Suprapubic skin (tissue), 4 donors: ENCODE data around the gene SLC12A3. TPM values are rescaled to one million over a fixed set of nuclear protein-coding genes. Genes with fewer than 3 reads are reported as not detected.
"Not testable (repeated sequence)": the region's sequence is repeated elsewhere in the genome, so short reads cannot be mapped to it uniquely, and the experiment has no call there.

Experiments used
- DNase-seq, 2 donors: peaks; one replicate each; pipeline ENCODE4 v3.0.0-alpha.2; 2019; ENCODE audit warnings: low spot score in 2 of 2
- H3K27ac ChIP-seq: fragments of 200-600 bp; sonication (generic); one replicate; pipeline ENCODE4 v1.5.1; 2019
- H3K27me3 ChIP-seq: fragments of 200-600 bp; sonication (generic); one replicate; pipeline ENCODE4 v1.5.1; 2019
- H3K36me3 ChIP-seq: fragments of 200-600 bp; sonication (generic); one replicate; pipeline ENCODE4 v1.5.1; 2019
- H3K4me1 ChIP-seq: fragments of 200-600 bp; sonication (generic); one replicate; pipeline ENCODE4 v1.5.1; 2019
- H3K4me3 ChIP-seq: fragments of 200-600 bp; sonication (generic); one replicate; pipeline ENCODE4 v1.5.1; 2019; ENCODE audit warnings: mild to moderate bottlenecking
- H3K9me3 ChIP-seq: fragments of 200-600 bp; sonication (generic); one replicate; pipeline ENCODE4 v1.5.1; 2019
- CTCF ChIP-seq, 2 donors: fragments of 200-600 bp in 1 of 2; fragments of 450-650 bp in 1 of 2; sonication (generic) in 1 of 2; IDR thresholded peaks; one replicate each; pipeline ENCODE4 v1.5.1; 2016 to 2019; ENCODE audit warnings: antibody characterized with exemption in 2 of 2, mild to moderate bottlenecking in 1 of 2, moderate library complexity in 1 of 2
- EP300 ChIP-seq: sonication (generic); formaldehyde crosslinking; IDR thresholded peaks from one replicate; pipeline ENCODE4 v1.6.1; 2017; ENCODE audit warnings: antibody characterized with exemption
- POLR2A ChIP-seq, 2 donors: fragments of 450-650 bp; IDR thresholded peaks; one replicate each; pipeline ENCODE4 v1.6.1; 2017; ENCODE audit warnings: antibody characterized with exemption in 2 of 2, mild to moderate bottlenecking in 2 of 2, moderate library complexity in 2 of 2
- POLR2AphosphoS5 ChIP-seq, 3 donors: sonication (generic); formaldehyde crosslinking; IDR thresholded peaks; one replicate each; pipeline ENCODE4 v1.6.1; 2017; ENCODE audit warnings: antibody characterized with exemption in 3 of 3
- WGBS: methylation state at CpG from one replicate; pipeline ENCODE4 v1.1.5; 2018; 5-methylcytosine and 5-hydroxymethylcytosine counted together
- total RNA-seq, 4 donors: library from RNA; depleted of rRNA; stranded (reverse); fragments of >200 nt; gene quantifications; one replicate each; pipeline ENCODE4 v1.1.0, GENCODE V29; 2016

SLC12A3 gene
- total RNA-seq, 4 donors from 2014 or later: 0.13 TPM; not detected in 3

GRCh38 chr16:56880685-56881084 lies 15.7 kb downstream of the SLC12A3 start:
- Histone ChIP-seq H3K27me3 (no peaks in the 10 kb centered on the region), H3K4me1 (peaks cover 7% of the 10 kb centered on the region), H3K4me3 (no peak overlapping the region), H3K27ac (no peak overlapping the region), H3K36me3 (no peaks in the 10 kb centered on the region), H3K9me3 (no peaks in the 10 kb centered on the region)
- DNase-seq: no peak
- 81% methylated on average over 3 of the region's 4 CpGs for WGBS
- no peak for TF ChIP-seq POLR2AphosphoS5 (IDR thresholded peaks at IDR 0.05)

- no peaks in the 10 kb centered on the region for H3K27me3 ChIP-seq
- H3K27ac ChIP-seq: no peak overlapping the region
- DNase-seq: no peak
- no peak overlapping the region for H3K4me3 ChIP-seq
- H3K36me3 ChIP-seq: no peaks in the 10 kb centered on the region
- no peaks in the 10 kb centered on the region for H3K9me3 ChIP-seq
- TF ChIP-seq POLR2AphosphoS5 (IDR thresholded peaks at IDR 0.05): no peak
- TF ChIP-seq EP300: no peak
- no peak for TF ChIP-seq POLR2A (IDR thresholded peaks at IDR 0.05)
- TF ChIP-seq CTCF (IDR thresholded peaks at IDR 0.05): no peak
- WGBS: 85% methylated on average over 8 of the region's 8 CpGs
- H3K4me1 ChIP-seq: no peaks in the 10 kb centered on the region
Measured at GRCh38 chr16:56882077-56882800, 17.2 kb downstream of the SLC12A3 start.

DNA sequence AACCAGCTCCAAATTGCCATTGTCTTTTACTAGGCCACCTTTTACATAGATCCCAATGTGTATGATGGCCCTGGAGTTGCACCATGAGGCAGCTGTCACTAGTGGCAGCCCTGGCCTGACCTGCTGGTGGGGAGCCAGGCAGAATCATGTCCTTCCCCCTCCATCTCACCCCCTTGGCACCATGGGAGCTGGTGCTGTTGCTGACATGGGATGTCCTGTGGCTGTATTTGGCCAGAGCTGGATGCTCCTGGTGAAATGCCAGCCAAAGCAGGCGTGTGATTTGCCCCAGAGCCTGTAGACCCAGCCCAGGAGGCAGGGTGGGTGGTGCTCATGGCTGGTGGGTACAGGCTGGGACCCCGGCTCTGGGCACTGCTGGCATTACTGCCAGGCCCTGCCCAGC lies 18.6 kb downstream of the SLC12A3 start:
- TF ChIP-seq POLR2AphosphoS5 (IDR thresholded peaks at IDR 0.05) (no peak), CTCF (IDR thresholded peaks at IDR 0.05) (no peak), POLR2A (IDR thresholded peaks at IDR 0.05) (no peak), EP300 (no peak)
- WGBS: no CpG with 5 or more reads among the region's 2 CpGs
- H3K36me3 ChIP-seq: no peaks in the 10 kb centered on the region

DNA sequence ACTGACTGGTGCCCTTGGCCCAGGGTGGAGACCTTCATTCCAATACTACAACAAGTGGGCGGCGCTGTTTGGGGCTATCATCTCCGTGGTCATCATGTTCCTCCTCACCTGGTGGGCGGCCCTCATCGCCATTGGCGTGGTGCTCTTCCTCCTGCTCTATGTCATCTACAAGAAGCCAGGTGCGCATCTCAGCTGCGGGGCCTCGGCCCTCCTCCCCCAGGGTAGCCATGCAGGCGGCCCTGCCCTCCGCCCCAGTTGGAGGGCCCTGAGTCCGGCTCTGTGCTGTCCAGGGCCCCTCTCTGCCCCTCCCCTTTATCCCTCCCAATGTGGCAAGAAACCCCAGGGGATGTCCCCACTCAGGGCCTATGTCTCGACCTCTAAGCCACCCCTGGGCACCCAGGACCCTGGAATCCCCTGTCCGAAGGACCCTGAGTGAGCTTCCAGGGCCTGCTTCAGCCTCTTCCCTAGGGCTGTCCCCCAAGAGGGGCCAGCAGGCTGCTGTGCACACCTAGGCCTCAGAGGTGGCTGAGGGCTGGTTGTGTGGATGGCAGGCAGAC lies 19.1 kb downstream of the SLC12A3 start:
- H3K36me3 ChIP-seq: no peaks in the 10 kb centered on the region
- H3K4me3 ChIP-seq: no peak overlapping the region
- TF ChIP-seq CTCF (IDR thresholded peaks at IDR 0.05) (no peak), POLR2A (IDR thresholded peaks at IDR 0.05) (no peak), POLR2AphosphoS5 (IDR thresholded peaks at IDR 0.05) (no peak), EP300 (no peak)
- 97% methylated on average over 6 of the region's 14 CpGs for WGBS
- no peaks in the 10 kb centered on the region for H3K27me3 ChIP-seq
- no peak for DNase-seq
- no peaks in the 10 kb centered on the region for H3K4me1 ChIP-seq
- no peak overlapping the region for H3K27ac ChIP-seq
- H3K9me3 ChIP-seq: no peaks in the 10 kb centered on the region

More for the DNA sequence above, 18.6 kb downstream of the SLC12A3 start:
- DNase-seq: no peak
- no peak overlapping the region for H3K27ac ChIP-seq
- H3K4me1 ChIP-seq: no peaks in the 10 kb centered on the region
- no peak overlapping the region for H3K4me3 ChIP-seq
- no peaks in the 10 kb centered on the region for H3K9me3 ChIP-seq
- H3K27me3 ChIP-seq: no peaks in the 10 kb centered on the region

- WGBS: 98% methylated on average over 7 of the region's 13 CpGs
- not testable (repeated sequence) for H3K27ac ChIP-seq, DNase-seq, H3K4me3 ChIP-seq, H3K4me1 ChIP-seq, H3K36me3 ChIP-seq, H3K9me3 ChIP-seq, H3K27me3 ChIP-seq
Measured at GRCh38 chr16:56884929-56885328, 19.9 kb downstream of the SLC12A3 start.

- H3K27ac ChIP-seq: no peak overlapping the region
- no peaks in the 10 kb centered on the region for H3K4me1 ChIP-seq
- H3K9me3 ChIP-seq: no peaks in the 10 kb centered on the region
- H3K36me3 ChIP-seq: no peaks in the 10 kb centered on the region
- H3K27me3 ChIP-seq: no peaks in the 10 kb centered on the region
- no peak for TF ChIP-seq POLR2A (IDR thresholded peaks at IDR 0.05)
- TF ChIP-seq POLR2AphosphoS5 (IDR thresholded peaks at IDR 0.05): no peak
- TF ChIP-seq CTCF (IDR thresholded peaks at IDR 0.05): no peak
- TF ChIP-seq EP300: no peak
- no peak for DNase-seq
- WGBS: 100% methylated on average over 3 of the region's 9 CpGs
- H3K4me3 ChIP-seq: no peak overlapping the region
Measured at GRCh38 chr16:56885446-56886162, 20.6 kb downstream of the SLC12A3 start.
